Measurements from ENCODE around the gene SMC4. TPM values are rescaled to one million over a fixed set of nuclear protein-coding genes. Genes with fewer than 3 reads are reported as not detected.

SMC4 gene
- total RNA-seq, 2 donors from 2014 or later = 159 to 287 TPM

- no peak for ATAC-seq
- Mint-ChIP-seq H3K9me3 (no peaks in the 10 kb centered on the region), H3K27ac (no peak overlapping the region), H3K36me3 (peaks cover 9 to 24% of the 10 kb centered on the region in 2 donors)
- no peak for DNase-seq (ENCODE audit: low spot score in 2 of 2)
Measured at GRCh38 chr3:160412477-160412876, 13.0 kb downstream of the SMC4 start.

GRCh38 chr3:160413613-160414248, 14.3 kb downstream of the SMC4 start:
- H3K36me3 Mint-ChIP-seq = peaks cover 13 to 29% of the 10 kb centered on the region in 2 donors
- DNase-seq (ENCODE audit: low spot score in 2 of 2) = peak in 1 of 2 donors; percentile 48
- ATAC-seq = peak; percentile 58 to 71
- no peak overlapping the region for H3K27ac Mint-ChIP-seq
- H3K9me3 Mint-ChIP-seq = no peaks in the 10 kb centered on the region

- ATAC-seq (no peak), DNase-seq (ENCODE audit: low spot score in 2 of 2) (no peak)
- H3K9me3 Mint-ChIP-seq = no peaks in the 10 kb centered on the region
- peaks cover 20 to 29% of the 10 kb centered on the region in 2 donors for H3K36me3 Mint-ChIP-seq
- no peak overlapping the region for H3K27ac Mint-ChIP-seq
Measured at GRCh38 chr3:160417311-160417710, 17.9 kb downstream of the SMC4 start.

- no peak for DNase-seq (ENCODE audit: low spot score in 2 of 2)
Measured at GRCh38 chr3:160427832-160428424, 28.5 kb downstream of the SMC4 start.

GRCh38 chr3:160434071-160434470, 34.6 kb downstream of the SMC4 start:
- no peak for ATAC-seq
- no peak for DNase-seq (ENCODE audit: low spot score in 2 of 2)
- H3K9me3 Mint-ChIP-seq = no peaks in the 10 kb centered on the region
- peaks cover 12 to 51% of the 10 kb centered on the region in 2 donors for H3K36me3 Mint-ChIP-seq
- H3K27ac Mint-ChIP-seq = no peak overlapping the region

More at GRCh38 chr3:160427832-160428424, 28.5 kb downstream of the SMC4 start:
- Mint-ChIP-seq H3K9me3 (no peaks in the 10 kb centered on the region), H3K36me3 (peaks cover 16 to 55% of the 10 kb centered on the region in 2 donors), H3K27ac (peak overlapping the region in 1 of 2 donors; percentile 68)
- ATAC-seq = no peak

GRCh38 chr3:160435095-160435494, 35.6 kb downstream of the SMC4 start:
- Mint-ChIP-seq H3K9me3 (no peaks in the 10 kb centered on the region), H3K27ac (peak overlapping the region in 1 of 2 donors; percentile 72), H3K36me3 (peaks cover 17 to 59% of the 10 kb centered on the region in 2 donors)
- ATAC-seq (no peak), DNase-seq (ENCODE audit: low spot score in 2 of 2) (no peak)

GRCh38 chr3:160435747-160436146, 36.3 kb downstream of the SMC4 start:
- no peak for ATAC-seq
- Mint-ChIP-seq H3K36me3 (peaks cover 17 to 65% of the 10 kb centered on the region in 2 donors), H3K27ac (no peak overlapping the region), H3K9me3 (no peaks in the 10 kb centered on the region)
- no peak for DNase-seq (ENCODE audit: low spot score in 2 of 2)

GRCh38 chr3:160437083-160437455, 37.6 kb downstream of the SMC4 start:
- Mint-ChIP-seq H3K27ac (no peak overlapping the region), H3K36me3 (peaks cover 17 to 57% of the 10 kb centered on the region in 2 donors), H3K9me3 (no peaks in the 10 kb centered on the region)
- ATAC-seq (peak; percentile 37 to 45), DNase-seq (ENCODE audit: low spot score in 2 of 2) (no peak)

GRCh38 chr3:160440687-160441086, 41.2 kb downstream of the SMC4 start:
- ATAC-seq (no peak), DNase-seq (ENCODE audit: low spot score in 2 of 2) (no peak)
- Mint-ChIP-seq H3K27ac (no peak overlapping the region), H3K9me3 (no peaks in the 10 kb centered on the region), H3K36me3 (peaks cover 25 to 60% of the 10 kb centered on the region in 2 donors)

- Mint-ChIP-seq H3K9me3 (no peaks in the 10 kb centered on the region), H3K27ac (no peak overlapping the region), H3K36me3 (peaks cover 25 to 70% of the 10 kb centered on the region in 2 donors)
- ATAC-seq (no peak), DNase-seq (ENCODE audit: low spot score in 2 of 2) (no peak)
Measured at GRCh38 chr3:160444411-160444810, 45.0 kb downstream of the SMC4 start.

- peaks cover 0 to 4% of the 10 kb centered on the region in 2 donors for H3K9me3 Mint-ChIP-seq
- DNase-seq (ENCODE audit: low spot score in 2 of 2) (no peak), ATAC-seq (no peak)
- H3K36me3 Mint-ChIP-seq = peaks cover 32 to 70% of the 10 kb centered on the region in 2 donors
- H3K27ac Mint-ChIP-seq = no peak overlapping the region
Measured at GRCh38 chr3:160445854-160446253, 46.4 kb downstream of the SMC4 start.

- peaks cover 0 to 4% of the 10 kb centered on the region in 2 donors for H3K9me3 Mint-ChIP-seq
- DNase-seq (ENCODE audit: low spot score in 2 of 2) = no peak
- ATAC-seq = no peak
- no peak overlapping the region for H3K27ac Mint-ChIP-seq
- H3K36me3 Mint-ChIP-seq = peaks cover 32 to 66% of the 10 kb centered on the region in 2 donors
Measured at GRCh38 chr3:160446522-160447056, 47.1 kb downstream of the SMC4 start.

GRCh38 chr3:160447544-160447943, 48.1 kb downstream of the SMC4 start:
- ATAC-seq = no peak
- no peak for DNase-seq (ENCODE audit: low spot score in 2 of 2)

GRCh38 chr3:160448845-160449635, 49.6 kb downstream of the SMC4 start:
- DNase-seq (ENCODE audit: low spot score in 2 of 2) (no peak), ATAC-seq (peak in 1 of 2 donors; percentile 37)
- Mint-ChIP-seq H3K36me3 (peaks cover 26 to 54% of the 10 kb centered on the region in 2 donors), H3K9me3 (peaks cover 0 to 4% of the 10 kb centered on the region in 2 donors), H3K27ac (peak overlapping the region; percentile 97 to 98)

More at GRCh38 chr3:160447544-160447943, 48.1 kb downstream of the SMC4 start:
- H3K36me3 Mint-ChIP-seq = peaks cover 26 to 66% of the 10 kb centered on the region in 2 donors
- H3K27ac Mint-ChIP-seq = no peak overlapping the region
- H3K9me3 Mint-ChIP-seq = peaks cover 0 to 4% of the 10 kb centered on the region in 2 donors

- H3K36me3 Mint-ChIP-seq = peaks cover 20 to 48% of the 10 kb centered on the region in 2 donors
- peaks cover 0 to 4% of the 10 kb centered on the region in 2 donors for H3K9me3 Mint-ChIP-seq
- ATAC-seq = peak; percentile 94 to 95
- DNase-seq (ENCODE audit: low spot score in 2 of 2) = peak; percentile 96 to 99
- peak within 1 kb of the TSS; percentile 97 to 98 for H3K27ac Mint-ChIP-seq
Measured at GRCh38 chr3:160449636-160450598, 50.5 kb downstream of the SMC4 start, which contains the start of gene TRIM59. Gene TRIM59, minus strand, starts transcription at chr3:160449786. Its CDS starts 10,603 bp downstream, at chr3:160439183.

GRCh38 chr3:160450846-160451245, 51.4 kb downstream of the SMC4 start:
- Mint-ChIP-seq H3K27ac (peak overlapping the region in 1 of 2 donors; percentile 97), H3K36me3 (peaks cover 20 to 42% of the 10 kb centered on the region in 2 donors), H3K9me3 (peaks cover 0 to 4% of the 10 kb centered on the region in 2 donors)
- ATAC-seq (no peak), DNase-seq (ENCODE audit: low spot score in 2 of 2) (no peak)
